T-helper 1 cell treated with Interleukin-12 subunit alpha and Interleukin-12 subunit beta and Interleukin-4 antibody, amounts not matched to agents 30 μg/mL and 1 μg/mL, for 36 hours (primary cell): Measurements from ENCODE around the gene LRRN2.
"Not testable (repeated sequence)": the region's sequence is repeated elsewhere in the genome, so short reads cannot be mapped to it uniquely, and the experiment has no call there.

Source experiments
- H3K27ac Mint-ChIP-seq: one replicate; pipeline ENCODE4 v1.8.0; 2021; ENCODE audit warnings: mild to moderate bottlenecking, mixed read lengths
- H3K27me3 Mint-ChIP-seq: one replicate; pipeline ENCODE4 v1.8.0; 2021; ENCODE audit warnings: low read depth, mixed read lengths
- H3K36me3 Mint-ChIP-seq: one replicate; pipeline ENCODE4 v1.8.0; 2021; ENCODE audit warnings: low read depth, mixed read lengths
- H3K4me1 Mint-ChIP-seq: one replicate; pipeline ENCODE4 v1.8.0; 2021; ENCODE audit warnings: low read depth, mixed read lengths
- H3K4me3 Mint-ChIP-seq: one replicate; pipeline ENCODE4 v1.8.0; 2021; ENCODE audit warnings: mild to moderate bottlenecking, moderate library complexity, mixed read lengths
- H3K9me3 Mint-ChIP-seq: one replicate; pipeline ENCODE4 v1.8.0; 2021; ENCODE audit warnings: mixed read lengths

Gene LRRN2

DNA sequence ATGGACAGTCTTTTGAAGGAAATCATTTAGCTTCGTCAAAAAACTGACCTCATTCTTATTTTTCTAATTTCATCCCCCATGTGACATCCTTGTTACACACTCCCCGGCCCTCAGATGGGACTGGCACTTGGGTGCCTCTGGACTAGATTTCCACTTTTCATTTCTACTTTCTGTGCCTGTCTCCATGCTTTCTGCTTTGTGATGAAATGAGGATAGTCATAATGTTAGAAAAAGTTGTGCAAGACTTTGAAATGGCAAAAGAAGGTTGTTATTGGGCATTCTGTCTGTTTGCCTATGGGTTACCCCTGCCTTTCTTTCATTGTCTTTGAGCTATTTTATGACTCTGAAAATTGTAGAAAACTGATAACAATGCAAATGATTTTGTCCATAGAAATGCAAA lies 114.4 kb downstream of the LRRN2 start:
- H3K9me3 Mint-ChIP-seq = no peaks in the 10 kb centered on the region
- no peak overlapping the region for H3K27ac Mint-ChIP-seq
- peaks cover 10% of the 10 kb centered on the region for H3K4me1 Mint-ChIP-seq
- no peaks in the 10 kb centered on the region for H3K27me3 Mint-ChIP-seq
- H3K4me3 Mint-ChIP-seq = no peak overlapping the region
- peaks cover 19% of the 10 kb centered on the region for H3K36me3 Mint-ChIP-seq

DNA sequence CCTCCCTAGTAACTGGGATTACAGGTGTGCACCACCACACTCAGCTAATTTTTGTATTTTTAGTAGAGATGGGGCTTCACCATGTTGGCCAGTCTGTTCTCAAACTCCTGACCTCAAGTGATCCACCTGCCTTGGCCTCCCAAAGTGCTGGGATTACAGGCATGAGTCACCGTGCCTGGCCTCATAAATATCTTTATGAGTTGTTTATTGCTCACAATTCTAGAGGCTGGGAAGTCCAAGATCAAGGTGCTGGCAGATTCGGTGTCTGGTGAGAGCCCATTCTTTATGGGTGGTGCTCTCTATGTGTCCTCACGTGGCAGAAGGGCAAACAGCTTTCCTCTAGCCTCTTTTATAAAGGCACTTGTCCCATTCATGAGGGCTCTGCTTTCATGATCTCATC lies 115.5 kb downstream of the LRRN2 start:
- peaks cover 18% of the 10 kb centered on the region for H3K4me1 Mint-ChIP-seq
- H3K9me3 Mint-ChIP-seq, H3K4me3 Mint-ChIP-seq, H3K27ac Mint-ChIP-seq, H3K27me3 Mint-ChIP-seq: not testable (repeated sequence)
- H3K36me3 Mint-ChIP-seq = peaks cover 22% of the 10 kb centered on the region

DNA sequence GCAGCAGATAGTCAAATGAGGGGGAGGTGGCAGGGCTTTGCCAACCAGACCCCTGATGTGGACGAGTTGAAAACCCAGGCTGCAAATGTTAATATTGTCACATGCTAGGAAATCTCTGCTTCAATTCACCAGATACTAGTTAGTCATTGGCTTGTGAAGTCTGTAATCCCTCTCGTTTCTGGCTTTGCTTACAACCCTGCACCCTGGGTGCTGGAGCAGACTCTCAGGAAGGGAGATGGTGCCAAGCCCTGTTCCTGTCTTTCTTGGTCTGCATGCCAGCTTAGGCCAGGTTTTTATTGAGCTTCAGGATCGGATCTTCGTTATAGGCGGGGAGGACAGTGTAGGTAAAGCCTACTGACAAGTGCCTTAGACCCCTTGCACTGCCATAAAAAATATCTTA lies 116.1 kb downstream of the LRRN2 start:
- Mint-ChIP-seq H3K27ac (no peak overlapping the region), H3K36me3 (peaks cover 25% of the 10 kb centered on the region), H3K9me3 (no peaks in the 10 kb centered on the region), H3K27me3 (no peaks in the 10 kb centered on the region), H3K4me3 (no peak overlapping the region), H3K4me1 (peaks cover 23% of the 10 kb centered on the region)

- H3K27ac Mint-ChIP-seq = no peak overlapping the region
- H3K4me1 Mint-ChIP-seq = peaks cover 27% of the 10 kb centered on the region
- peaks cover 27% of the 10 kb centered on the region for H3K36me3 Mint-ChIP-seq
- H3K27me3 Mint-ChIP-seq = no peaks in the 10 kb centered on the region
- H3K9me3 Mint-ChIP-seq = no peaks in the 10 kb centered on the region
- no peak overlapping the region for H3K4me3 Mint-ChIP-seq
These were observed 116.8 kb downstream of the LRRN2 start for GRCh38 chr1:204568576-204569315.
